Hematopoietic multipotent progenitor cell treated with erythropoietin and hydrocortisone succinate and interleukin-3 and kit ligand, for 8 days (in vitro differentiated cells): ENCODE measurements around the gene ZNF221.
"Not testable (repeated sequence)": the region's sequence is repeated elsewhere in the genome, so short reads cannot be mapped to it uniquely, and the experiment has no call there.

Experiments
- DNase-seq: peaks from one replicate; pipeline ENCODE4 v3.0.0-alpha.2; 2015

ZNF221 gene

DNA sequence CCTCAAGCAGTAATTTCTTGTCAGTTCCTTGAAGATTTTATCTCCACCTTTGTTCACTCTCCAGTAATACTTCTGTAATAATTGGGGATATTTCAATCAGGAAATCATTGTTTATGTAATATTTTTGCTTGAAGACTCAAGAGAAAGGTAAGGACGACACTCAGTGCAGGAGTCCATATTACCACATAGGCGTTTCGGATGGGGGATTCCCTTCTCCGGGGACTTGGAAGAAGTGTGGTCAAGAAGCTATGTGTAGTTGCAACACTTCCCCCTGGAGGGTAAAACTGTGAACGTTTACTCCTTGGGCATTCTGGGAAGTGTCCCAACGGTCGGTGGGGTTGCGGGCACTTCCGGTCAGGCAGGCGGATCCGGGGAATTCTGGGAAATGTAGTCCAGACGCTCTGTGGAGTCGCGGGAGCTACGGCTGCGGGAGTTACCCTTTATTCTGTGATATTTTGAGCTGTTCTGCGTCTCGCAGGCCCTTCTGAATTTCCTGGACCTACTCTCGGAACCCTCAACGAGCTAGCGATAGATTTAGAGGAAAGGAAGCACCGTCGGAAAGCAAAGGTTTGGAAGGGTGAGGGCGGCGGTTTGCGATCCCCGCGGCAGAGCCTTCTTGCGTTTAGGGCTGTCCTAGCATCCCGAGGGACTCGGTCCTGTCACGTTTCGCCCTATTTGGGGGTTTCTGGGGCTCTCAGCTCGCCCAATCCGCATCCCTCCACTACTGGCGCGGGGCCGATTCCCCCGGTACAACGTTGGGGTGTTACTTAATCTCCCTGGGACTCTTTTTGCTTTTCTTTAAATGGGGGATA lies at the start of gene ZNF221:
ZNF221 (plus strand) TSS at position 395 of the 812 bp plus-strand sequence. CDS start 11,499 bp downstream, outside the sequence.
- DNase-seq, result peak; percentile 98

DNA sequence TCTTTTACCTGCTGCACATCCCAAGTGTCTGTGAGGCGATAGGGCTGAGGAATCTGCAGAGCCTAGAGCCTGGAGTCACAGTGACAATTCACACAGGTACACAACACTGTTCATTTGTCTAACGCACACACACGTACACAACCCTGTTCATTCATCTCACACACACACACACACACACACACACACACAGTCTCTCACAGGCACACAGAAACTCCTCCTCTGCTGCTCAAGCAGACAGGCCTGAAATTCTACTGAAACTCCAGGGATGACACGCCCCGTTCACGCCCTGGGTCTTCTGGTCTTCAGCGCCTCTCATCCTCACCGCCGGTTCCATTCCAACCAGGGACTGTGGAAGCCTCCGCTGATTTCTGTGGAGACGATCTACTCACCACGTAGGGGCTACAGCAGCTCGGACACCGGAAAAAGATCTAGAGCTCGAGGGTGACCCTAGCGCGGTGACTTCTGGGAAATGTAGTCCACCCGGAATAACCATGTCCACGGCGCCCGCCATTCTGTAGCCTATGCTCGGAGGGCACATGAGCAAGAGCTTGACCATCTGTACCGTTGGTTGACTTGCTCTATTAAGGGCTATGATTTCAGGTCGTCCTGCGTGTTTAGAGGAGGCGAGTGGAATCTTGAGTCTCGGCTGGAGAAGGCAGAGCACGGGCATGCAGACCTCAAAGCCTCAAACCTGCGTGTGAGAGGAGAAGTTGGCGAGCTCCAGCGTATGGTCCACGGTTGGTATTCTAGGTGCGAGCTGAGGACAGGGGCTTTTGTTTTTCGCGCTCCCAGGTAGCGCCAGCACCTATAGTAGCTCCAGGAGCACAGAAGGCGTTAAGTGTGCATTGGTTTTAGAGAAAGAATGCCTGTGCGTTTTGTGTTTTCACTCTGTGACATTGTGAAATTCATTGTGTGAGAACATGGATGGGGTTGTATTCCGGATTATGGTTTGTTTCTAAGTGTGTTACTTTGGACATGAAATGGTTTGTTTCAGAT lies 49.3 kb upstream of the ZNF221 start:
- DNase-seq, result peak; percentile 83

DNA sequence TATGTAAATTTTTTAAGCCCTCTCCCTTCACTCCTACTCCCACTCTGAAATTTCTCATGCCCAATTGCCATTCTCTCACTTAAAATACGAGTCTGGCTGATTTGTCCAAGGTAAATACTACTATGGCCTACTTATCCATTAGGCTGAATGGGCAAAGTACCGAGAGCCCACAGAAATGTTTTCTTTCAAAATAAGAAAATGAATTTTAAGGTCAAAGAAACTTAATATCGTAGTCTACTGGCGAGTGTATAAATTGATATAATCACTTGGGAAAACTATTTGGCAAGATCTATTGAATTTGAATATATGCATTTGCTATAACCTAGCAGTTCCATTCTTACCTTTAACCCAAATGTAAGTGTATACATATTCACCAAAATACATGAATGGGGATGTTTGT lies 48.6 kb upstream of the ZNF221 start:
- DNase-seq, result no peak

DNA sequence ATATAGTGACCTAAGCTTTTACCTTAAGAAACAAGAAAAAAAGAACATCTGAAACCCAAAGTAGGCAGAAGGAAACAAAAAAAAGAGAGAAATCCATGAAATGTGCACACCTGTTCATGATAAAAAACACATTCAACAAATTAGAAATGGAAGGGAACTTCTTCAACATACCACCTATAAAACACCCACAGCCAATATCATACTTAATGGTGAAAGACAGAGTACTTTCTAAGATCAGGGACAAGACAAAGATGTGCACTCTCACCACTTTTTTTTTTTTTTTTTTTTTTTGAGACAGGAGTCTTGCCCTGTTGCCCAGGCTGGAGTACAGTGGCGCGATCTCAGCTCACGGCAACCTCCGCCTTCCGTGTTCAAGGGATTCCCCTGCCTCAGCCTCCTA lies 45.1 kb upstream of the ZNF221 start:
- no peak for DNase-seq

DNA sequence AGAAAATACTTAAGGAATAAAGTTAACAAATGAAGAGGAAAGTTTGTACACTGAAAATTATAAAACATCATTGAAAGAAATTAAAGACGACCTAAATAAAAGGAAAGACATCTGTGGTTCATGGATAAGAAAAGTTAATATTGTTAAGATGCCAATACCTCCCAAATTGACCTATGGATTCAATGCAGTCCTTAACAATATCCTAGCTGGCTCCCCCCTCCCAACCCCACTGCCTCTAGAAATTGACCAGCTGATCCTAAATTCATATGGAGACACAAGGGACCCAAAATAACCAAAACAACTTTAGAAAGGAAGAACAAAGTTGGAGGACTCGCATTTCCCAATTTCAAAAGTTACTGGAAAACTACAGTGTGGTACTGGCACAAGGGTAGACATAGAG lies 44.3 kb upstream of the ZNF221 start:
- DNase-seq, result no peak

DNA sequence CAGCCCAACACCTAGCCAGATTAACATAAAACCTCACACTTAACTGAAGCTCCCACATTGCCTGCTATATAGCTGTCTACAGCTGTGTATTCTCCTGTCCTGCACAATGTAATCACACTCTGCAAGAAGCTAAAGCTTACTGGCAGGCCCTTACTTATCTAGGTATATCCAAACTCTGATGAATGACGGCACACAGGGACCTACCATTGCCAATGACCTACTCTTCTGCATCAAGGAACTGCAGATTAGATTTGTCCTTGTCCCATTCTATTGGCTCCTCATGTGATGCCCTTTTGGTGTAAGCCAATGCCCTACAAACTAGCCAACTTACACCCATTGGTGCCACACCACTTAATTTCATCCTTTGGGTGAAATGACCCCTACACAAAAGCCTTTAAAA lies 42.4 kb upstream of the ZNF221 start:
- no peak for DNase-seq

DNA sequence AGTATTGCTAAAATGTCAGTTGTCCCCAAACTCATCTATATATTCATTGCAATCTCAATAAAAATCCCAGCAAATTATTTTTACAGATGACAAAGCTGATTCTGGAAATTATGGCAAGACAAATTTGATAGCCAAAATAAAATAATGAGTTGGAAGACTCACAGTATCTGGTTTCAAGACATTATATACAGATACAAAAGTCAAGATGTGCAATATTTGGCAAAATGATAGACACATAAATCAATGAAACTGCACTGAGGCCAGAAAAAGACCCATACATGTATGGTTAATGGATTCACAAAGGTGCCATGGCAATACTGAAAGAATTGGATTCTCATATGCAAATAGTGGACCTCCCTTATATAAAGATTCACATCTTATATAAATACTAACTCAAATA lies 40.1 kb upstream of the ZNF221 start:
- DNase-seq, result no peak

DNA sequence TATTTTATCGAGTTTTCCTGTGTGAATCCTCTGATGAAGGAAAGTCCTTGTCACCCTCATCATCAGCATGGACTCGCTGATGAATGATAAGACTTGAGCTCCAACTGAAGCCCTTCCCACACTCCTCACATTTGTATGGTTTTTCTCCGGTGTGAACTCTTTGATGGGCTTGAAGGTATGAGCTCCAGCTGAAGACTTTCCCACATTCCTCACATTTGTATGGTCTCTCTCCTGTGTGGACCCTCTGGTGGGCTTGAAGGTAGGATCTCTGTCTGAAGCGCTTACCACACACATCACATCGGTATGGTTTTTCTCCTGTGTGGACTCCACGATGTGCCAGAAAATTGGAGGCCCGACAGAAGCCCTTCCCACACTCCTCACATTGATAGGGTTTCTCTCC lies 37.6 kb upstream of the ZNF221 start:
- no peak for DNase-seq

DNA sequence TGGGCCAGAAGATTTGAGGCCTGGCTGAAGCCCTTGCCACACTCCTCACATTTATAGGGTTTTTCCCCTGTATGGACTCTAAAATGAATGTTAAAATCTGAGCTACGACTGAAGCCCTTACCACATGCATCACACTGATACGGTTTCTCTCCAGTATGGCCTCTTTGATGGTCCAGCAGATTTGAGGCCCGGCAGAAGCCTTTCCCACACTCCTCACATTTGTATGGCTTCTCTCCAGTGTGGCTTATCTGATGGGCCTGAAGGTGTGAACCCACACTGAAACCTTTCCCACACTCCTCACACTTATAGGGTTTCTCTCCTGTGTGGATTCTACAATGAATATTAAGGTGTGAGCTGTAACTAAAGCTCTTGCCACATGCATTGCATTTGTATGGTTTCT lies 37.0 kb upstream of the ZNF221 start:
- no peak for DNase-seq

DNA sequence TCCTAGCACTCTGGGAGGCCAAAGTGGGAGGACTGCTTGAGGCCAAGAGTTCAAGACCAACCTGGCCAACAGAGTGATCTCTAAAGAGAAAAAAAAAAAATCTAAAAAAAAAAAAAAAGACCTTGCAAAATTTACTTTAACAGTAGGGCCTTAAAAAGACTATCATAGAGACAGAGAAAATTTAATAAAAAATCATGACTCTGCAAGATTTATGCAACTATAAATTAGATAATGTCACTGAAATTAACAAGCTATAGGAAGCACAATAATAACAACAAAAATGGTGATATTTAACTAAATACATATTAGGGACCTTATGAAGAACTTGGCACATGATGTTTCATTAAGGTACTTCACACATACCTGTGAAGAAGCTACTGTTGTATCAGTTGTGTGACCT lies 27.2 kb upstream of the ZNF221 start:
- DNase-seq, result no peak

DNA sequence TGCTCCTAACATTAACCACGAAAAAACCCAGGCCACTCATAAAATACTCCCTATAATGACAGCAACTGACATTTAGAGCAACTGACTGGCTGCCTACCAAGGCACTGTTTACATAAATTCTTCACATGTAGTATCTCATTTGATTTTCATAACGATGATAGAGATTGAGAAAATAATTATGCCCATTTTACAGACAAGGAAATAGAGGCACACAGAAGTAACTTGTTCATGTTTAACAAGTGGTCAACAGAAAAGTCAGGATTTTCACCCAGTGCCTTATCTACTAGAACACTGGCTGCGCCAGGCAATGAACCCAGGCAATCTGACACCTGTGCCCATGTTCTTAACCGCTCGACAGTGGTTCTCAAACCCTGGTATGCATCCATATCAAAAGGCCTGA lies 22.2 kb upstream of the ZNF221 start:
- DNase-seq, result no peak

DNA sequence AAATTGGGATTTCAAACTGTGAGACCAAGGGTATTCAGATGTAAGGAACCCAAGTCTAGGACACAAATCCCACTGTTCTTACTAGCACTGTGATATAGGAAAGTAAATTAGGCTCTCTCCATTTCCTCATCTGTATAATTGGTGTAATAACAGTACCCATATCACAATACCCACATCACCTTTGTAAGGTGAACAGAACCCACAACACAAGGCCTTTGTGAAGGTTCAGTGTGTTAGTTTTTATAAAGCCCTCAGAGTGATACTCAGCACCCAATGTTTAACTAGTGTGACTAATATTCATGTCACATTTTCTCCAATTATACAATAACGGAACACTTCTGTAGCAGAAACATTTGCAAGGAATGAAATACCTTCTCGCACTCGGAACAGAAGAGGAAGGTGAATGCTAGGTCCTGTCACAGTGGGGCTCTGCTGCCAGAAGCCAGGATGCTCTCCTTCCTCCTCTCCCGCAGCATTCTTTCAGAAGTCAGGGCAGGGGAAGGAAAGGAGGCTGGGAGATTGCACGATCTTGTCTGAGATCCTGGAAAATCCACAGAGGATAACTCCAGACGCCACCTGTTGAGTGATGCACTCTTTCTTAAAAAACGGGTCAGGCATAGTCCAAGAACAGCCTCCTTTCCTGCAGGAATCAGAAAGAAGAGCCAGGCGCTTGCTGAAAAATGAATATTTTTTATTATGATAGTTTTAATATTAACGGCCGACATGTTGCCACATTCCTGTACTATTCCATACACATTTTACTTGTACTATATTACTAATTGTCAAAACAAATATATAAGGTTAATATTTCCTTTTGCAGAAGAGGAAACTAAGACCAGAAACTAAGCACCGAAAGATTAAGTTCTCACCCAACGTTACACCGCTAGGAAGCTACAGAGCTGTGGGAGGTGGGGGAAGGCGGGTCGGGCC lies 16.7 kb upstream of the ZNF221 start:
- no peak for DNase-seq

DNA sequence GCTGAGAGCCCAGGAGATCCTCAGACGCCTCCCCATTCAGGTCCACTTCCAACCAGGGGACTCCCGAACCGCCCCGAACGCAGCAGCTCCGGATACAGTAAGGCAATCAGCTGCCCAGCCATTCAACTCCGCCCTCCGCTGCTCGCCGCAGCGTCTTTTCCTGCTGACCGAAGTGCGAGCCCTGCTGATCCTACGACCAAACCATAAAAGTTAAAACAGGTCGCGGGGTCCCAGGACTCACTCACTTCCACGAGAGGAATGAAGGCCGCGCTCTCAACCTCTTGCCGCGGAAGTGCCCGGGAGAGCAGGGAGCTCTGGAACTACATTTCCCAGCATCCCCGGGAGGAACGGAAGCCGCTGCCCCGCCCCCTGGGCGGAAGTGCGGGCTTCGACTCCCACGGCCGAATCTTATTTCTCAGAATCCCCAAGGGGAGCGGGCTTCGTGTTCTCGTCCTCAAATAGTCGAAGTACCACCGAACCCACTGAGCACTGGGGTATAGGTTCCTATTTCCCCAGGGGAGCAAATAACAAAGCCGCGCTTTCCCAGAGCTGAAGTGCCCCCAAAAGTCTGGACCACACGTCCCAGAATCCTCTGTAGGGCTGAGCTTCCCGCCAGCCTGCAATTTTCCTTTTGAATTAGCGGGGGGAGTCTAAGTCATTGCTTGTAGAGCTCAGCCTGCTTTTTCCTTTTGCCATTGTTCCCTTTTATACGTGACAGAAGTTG lies 15.9 kb upstream of the ZNF221 start, which contains the start of gene ZNF45:
ZNF45 (minus strand) TSS at position 298 of the 724 bp plus-strand sequence. CDS start 13,097 bp downstream, outside the sequence.
- peak; percentile 94 for DNase-seq

DNA sequence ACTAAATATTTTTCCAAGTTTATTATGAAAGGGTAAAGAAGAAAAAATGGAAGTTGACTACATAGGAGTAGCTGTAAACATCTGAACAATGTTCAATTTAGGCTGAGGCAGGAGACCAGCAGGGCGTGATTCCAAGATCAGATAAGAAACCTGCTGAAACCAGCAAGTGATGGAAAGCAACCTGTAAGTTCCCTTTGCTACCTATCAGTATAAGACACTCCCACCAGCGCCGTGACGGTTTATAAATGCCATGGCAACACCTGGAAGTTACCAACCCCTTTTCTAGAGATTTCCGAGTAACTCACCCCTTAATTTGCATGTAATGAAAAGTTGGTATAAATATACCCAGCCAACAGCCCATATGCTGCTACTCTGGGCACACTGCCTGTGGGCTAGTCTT lies 14.8 kb upstream of the ZNF221 start:
- DNase-seq, result peak; percentile 35

DNA sequence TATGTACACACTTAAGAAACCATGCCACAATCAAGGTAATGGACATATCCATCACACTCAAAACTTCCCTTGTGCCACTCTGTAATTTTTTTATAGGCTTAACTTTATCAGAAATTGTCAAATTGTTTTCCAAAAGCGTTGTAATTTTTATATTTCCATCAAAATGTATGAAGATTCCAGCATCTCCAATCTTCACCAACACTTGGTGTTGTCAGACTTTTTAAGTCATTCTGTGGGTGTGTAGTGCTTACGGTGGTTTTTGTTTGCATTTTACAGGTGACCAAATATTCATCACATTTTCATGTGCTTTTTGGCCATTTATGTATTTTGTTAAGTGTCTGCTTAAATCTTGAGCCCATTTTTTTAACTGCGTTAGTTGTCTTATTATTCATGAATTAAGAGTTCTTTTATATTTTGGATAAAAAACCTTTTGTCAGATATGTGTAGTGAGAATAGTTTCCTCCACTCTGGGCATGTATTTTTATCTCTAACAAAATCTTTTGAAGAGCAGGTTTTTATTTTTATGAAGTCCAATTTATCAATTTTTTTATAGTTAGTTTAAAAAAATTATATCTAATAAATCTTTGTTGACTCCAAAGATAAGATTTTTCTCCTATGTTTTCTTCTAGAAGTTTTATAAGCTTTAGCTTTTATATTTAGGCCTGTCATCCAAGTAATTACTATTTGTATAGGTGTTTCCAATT lies 11.3 kb upstream of the ZNF221 start:
- no peak for DNase-seq

DNA sequence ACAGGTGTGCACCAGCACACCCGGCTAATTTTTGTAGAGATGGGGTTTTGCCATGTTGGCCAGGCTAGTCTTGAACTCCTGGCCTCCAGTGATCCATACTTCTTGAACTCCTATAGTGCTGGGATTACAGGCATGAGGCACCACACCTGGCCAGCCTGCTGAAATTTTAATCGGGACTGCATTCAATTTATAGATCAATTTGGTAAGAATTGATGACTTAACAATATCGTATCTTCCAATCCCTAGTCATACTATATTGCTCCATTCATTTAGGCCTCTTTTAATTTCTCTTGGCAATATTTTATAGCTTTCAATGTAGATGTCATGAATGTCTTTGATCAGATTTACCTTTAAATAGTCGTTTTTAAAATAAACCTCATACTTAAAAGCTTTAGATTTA lies 10.3 kb upstream of the ZNF221 start:
- no peak for DNase-seq

DNA sequence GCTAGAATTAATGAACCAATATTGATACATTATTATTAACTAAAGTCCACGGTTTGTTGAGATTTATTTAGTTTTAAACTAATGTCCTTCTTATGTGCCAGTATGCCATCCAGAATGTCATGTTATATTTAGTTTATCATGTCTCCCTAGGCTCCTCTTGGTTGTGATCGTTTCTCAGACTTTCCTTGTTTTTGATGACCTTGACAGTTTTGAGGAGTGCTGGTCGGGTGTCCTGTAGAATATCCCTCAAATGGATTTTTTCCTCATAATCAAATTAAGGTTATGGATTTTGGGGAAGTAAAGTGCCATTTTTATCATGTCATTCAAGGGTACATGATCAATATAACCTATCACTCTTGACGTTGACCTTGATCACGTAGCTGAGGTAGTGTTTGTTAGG lies 9.8 kb upstream of the ZNF221 start:
- no peak for DNase-seq

DNA sequence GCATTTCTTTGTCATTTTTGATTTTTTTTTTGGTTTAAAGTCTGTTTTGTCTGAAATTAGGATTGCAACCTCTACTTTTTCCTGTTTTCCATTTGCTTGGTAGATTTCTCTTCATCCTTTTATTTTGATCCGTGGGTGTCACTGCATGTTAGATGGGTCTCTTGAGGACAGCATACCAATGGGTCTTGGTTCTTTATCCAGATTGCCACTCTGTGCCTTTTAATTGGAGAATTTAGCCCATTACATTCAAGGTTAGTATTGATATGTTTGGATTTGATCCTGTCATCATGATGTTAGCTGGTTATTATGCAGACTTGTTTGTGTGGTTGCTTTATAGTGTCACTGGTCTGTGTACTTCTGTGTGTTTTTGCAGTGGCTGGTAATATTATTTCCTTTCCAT lies 3.6 kb upstream of the ZNF221 start:
- DNase-seq, result not testable (repeated sequence)

DNA sequence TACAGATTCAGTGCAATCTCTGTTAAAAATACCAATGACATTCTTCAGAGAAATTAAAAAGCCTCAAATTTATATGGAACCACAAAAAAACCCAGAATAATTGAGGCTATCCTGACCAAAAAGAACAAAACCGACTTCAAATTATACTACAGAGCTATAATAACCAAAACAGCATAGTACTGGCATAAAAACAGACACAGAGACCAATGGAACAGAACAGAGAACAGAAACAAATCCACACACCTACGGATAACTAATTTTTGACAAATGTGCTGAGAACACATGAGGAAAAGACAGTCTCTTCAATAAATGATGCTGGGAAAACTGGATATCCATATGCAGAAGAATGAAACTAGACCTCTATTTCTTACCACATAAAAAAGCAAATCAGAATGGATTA lies 1.2 kb upstream of the ZNF221 start:
- not testable (repeated sequence) for DNase-seq

DNA sequence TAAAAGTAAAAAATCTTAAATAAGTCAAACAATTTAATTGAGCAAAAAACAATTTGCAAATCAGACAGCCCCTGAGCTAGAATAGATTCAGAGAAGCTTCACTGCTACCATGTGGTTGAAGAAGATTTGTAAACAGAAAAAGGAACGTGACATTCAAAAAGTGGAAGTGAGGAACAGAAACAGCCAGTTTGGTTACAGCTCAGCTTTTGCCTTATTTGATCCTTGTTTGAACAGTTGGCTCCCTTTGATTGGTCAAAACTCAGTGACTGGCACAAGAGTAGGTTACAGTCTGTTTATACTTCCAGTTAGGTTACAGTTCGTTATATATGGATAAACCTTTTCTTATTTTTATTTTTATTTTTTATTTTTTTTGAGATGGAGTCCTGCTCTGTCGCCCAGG lies 5.8 kb downstream of the ZNF221 start:
- no peak for DNase-seq

DNA sequence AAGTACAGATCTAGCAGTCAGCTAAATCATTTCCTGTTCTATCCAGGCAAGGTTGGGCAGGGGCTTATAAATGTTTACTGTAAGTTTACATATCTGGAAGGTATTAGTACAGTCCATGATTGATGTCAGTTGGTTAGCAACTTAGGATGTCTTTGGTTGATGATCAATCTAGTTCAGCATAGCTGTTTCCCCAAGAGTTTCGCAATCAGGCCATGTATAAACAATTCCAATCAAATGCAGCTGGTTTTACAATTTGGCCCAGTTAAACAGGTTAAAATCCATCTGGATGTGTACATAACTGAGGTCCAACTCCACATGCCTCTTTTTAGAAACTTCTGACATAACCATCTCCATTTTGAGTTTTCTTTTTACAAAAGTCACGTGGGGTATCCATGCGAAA lies 6.9 kb downstream of the ZNF221 start:
- no peak for DNase-seq
